HepG2 (cell line): ENCODE data around the gene RNF183. TPM values are rescaled to one million over a fixed set of nuclear protein-coding genes. Genes with fewer than 3 reads are reported as not detected.
"Not testable (repeated sequence)": the region's sequence is repeated elsewhere in the genome, so short reads cannot be mapped to it uniquely, and the experiment has no call there.

ENCODE experiments used
- ATAC-seq: fragments of 200-7000 bp; cut with Tn5 transposase; 3 replicates; pipeline ENCODE4 v1.9.1; 2020; ENCODE audit warnings: mild to moderate bottlenecking, moderate library complexity
- BruUV-seq: library from RNA; stranded (reverse); fragments of 400-500 nt; replicated peaks from 2 replicates; lab custom pipeline; 2021; lab: Mats Ljungman, UMichigan
- CTCF ChIA-PET: fragments of 300-600 bp; formaldehyde crosslinking; extraction: SDS; loops from one replicate; lab custom pipeline; 2021; ENCODE audit warnings: low total read pairs, inconsistent platforms, low intra/inter-chr PET ratio; lab: Yijun Ruan, JAX
- POLR2A ChIA-PET: fragments of 350-600 bp; sonication (Branson Sonifier 250); formaldehyde crosslinking; loops from one replicate; lab custom pipeline; 2020; ENCODE audit warnings: antibody characterized with exemption, inconsistent platforms; lab: Yijun Ruan, JAX
- DNase-seq: peaks from one replicate; pipeline ENCODE4 v3.0.0-alpha.2; 2015; ENCODE audit warnings: low spot score
- FAIRE-seq: peaks from 3 replicates; lab custom pipeline; 2011; peaks lifted over from hg19 to GRCh38; lab: Jason Lieb, UNC
- H2AFZ ChIP-seq: one replicate; pipeline ENCODE4 v1.6.1; 2011; ENCODE audit warnings: low read length, inconsistent platforms
- H3K27ac ChIP-seq: fragments of 300-600 bp; 3 replicates; pipeline ENCODE4 v1.8.0; 2011; ENCODE audit warnings: mixed run types, mild to moderate bottlenecking, mixed read lengths, low read length, inconsistent platforms; ENCODE audit not compliant: insufficient read depth; ENCODE audit errors: extremely low read length
- H3K27me3 ChIP-seq, 2 experiments: fragments of 200-600 bp in 1 of 2; 2 replicates in 1 of 2; 3 replicates in 1 of 2; pipeline versions ENCODE4 v1.6.0 to v1.8.0; 2011; ENCODE audit warnings: low read length in 2 of 2, mild to moderate bottlenecking in 2 of 2, moderate library complexity in 2 of 2, inconsistent platforms in 1 of 2; ENCODE audit not compliant: insufficient read depth in 2 of 2, control insufficient read depth in 1 of 2
- H3K36me3 ChIP-seq, 2 experiments: fragments of 200-600 bp in 1 of 2; replicated peaks in 1 of 2; 2 replicates in 1 of 2; 3 replicates in 1 of 2; pipeline versions ENCODE4 v1.5.1 to v1.8.0; 2011; ENCODE audit warnings: low read length in 2 of 2, inconsistent platforms in 1 of 2; ENCODE audit not compliant: insufficient read depth in 2 of 2, control insufficient read depth in 1 of 2
- H3K4me1 ChIP-seq: 2 replicates; pipeline ENCODE4 v1.5.1; 2012; ENCODE audit warnings: low read length, inconsistent platforms; ENCODE audit not compliant: insufficient read depth
- H3K4me2 ChIP-seq: 2 replicates; pipeline ENCODE4 v1.6.0; 2011; ENCODE audit warnings: low read depth, low read length, inconsistent platforms
- H3K4me3 ChIP-seq, 3 experiments: fragments of 200-600 bp in 1 of 3; sonication (generic), shearing (Covaris generic) in 1 of 3; replicated peaks in 1 of 3; 2 replicates each; pipeline ENCODE4 v1.5.1; 2011 to 2016; ENCODE audit warnings: low read length in 3 of 3, inconsistent platforms in 2 of 3, low read depth in 2 of 3, mild to moderate bottlenecking in 2 of 3, control low read depth in 1 of 3, mixed read lengths in 1 of 3; ENCODE audit not compliant: insufficient read depth in 1 of 3
- H3K79me2 ChIP-seq: one replicate; pipeline ENCODE4 v1.6.1; 2011; ENCODE audit warnings: low read length, inconsistent platforms; ENCODE audit not compliant: insufficient read depth
- H3K9ac ChIP-seq: 2 replicates; pipeline ENCODE4 v1.6.0; 2011; ENCODE audit warnings: mild to moderate bottlenecking, low read depth, low read length, inconsistent platforms; ENCODE audit not compliant: insufficient read depth
- H3K9me3 ChIP-seq: 2 replicates; pipeline ENCODE4 v1.5.1; 2012; ENCODE audit warnings: mild to moderate bottlenecking, low read length
- H4K20me1 ChIP-seq: 2 replicates; pipeline ENCODE4 v1.6.0; 2011; ENCODE audit warnings: inconsistent platforms, mild to moderate bottlenecking, low read length, moderate library complexity; ENCODE audit not compliant: insufficient read depth
- ATM ChIP-seq: fragments of 450-650 bp; IDR thresholded peaks from 2 replicates; pipeline ENCODE4 v1.7.1; 2017; ENCODE audit warnings: mild to moderate bottlenecking, borderline replicate concordance
- CEBPG ChIP-seq: IDR thresholded peaks from 2 replicates; pipeline ENCODE4 v1.6.1; 2016
- CENPX ChIP-seq: sonication (generic); formaldehyde crosslinking; IDR thresholded peaks from 2 replicates; pipeline ENCODE4 v1.9.0; 2021; ENCODE audit warnings: mild to moderate bottlenecking, missing genetic modification reagents, moderate library complexity
- CHCHD3 ChIP-seq: sonication (generic); formaldehyde crosslinking; IDR thresholded peaks from 2 replicates; pipeline ENCODE4 v1.8.0; 2022; ENCODE audit warnings: mild to moderate bottlenecking, missing genetic modification reagents, moderate library complexity
- MEIS1 ChIP-seq: sonication (generic); formaldehyde crosslinking; IDR thresholded peaks from 2 replicates; pipeline ENCODE4 v1.9.0; 2021; ENCODE audit warnings: mild to moderate bottlenecking, missing genetic modification reagents, moderate library complexity, borderline replicate concordance
- SMAD1 ChIP-seq: sonication (generic); formaldehyde crosslinking; IDR thresholded peaks from 2 replicates; pipeline ENCODE4 v1.4.0; 2020; ENCODE audit warnings: missing genetic modification reagents, low read depth, mild to moderate bottlenecking, borderline replicate concordance
- SRSF9 ChIP-seq: fragments of 200-400 bp; formaldehyde crosslinking; IDR thresholded peaks from 2 replicates; pipeline ENCODE4 v1.6.1; 2018; ENCODE audit warnings: borderline replicate concordance, mild to moderate bottlenecking, low read depth, low read length; ENCODE audit not compliant: insufficient read depth, poor library complexity, severe bottlenecking
- TCF7L2 ChIP-seq: IDR thresholded peaks from 2 replicates; pipeline ENCODE4 v1.6.1; 2011; ENCODE audit warnings: mild to moderate bottlenecking, low read depth, low read length, moderate library complexity
- TEAD3 ChIP-seq: optimal IDR thresholded peaks from 2 replicates; pipeline ENCODE3; 2016; ENCODE audit warnings: borderline replicate concordance
- ZMAT3 ChIP-seq: sonication (generic); formaldehyde crosslinking; conservative IDR thresholded peaks from 2 replicates; pipeline ENCODE4 v1.7.0; 2021; ENCODE audit warnings: missing genetic modification reagents
- ZNF282 ChIP-seq: fragments of 450-650 bp; IDR thresholded peaks from 2 replicates; pipeline ENCODE4 v1.6.1; 2018; ENCODE audit not compliant: partially characterized antibody
- ZNF501 ChIP-seq: sonication (generic); formaldehyde crosslinking; IDR thresholded peaks from 2 replicates; pipeline ENCODE4 v1.5.1; 2020; ENCODE audit warnings: mild to moderate bottlenecking, moderate library complexity, missing genetic modification reagents
- ZNF644 ChIP-seq: IDR thresholded peaks from 2 replicates; pipeline ENCODE4 v1.6.1; 2016; ENCODE audit warnings: low read depth
- ZNF776 ChIP-seq: sonication (generic); formaldehyde crosslinking; IDR thresholded peaks from 2 replicates; pipeline ENCODE4 v1.4.0; 2020; ENCODE audit warnings: mild to moderate bottlenecking, missing genetic modification reagents
- ZNF782 ChIP-seq: sonication (generic); formaldehyde crosslinking; IDR thresholded peaks from 2 replicates; pipeline ENCODE4 v1.4.0; 2020; ENCODE audit warnings: missing genetic modification reagents, mild to moderate bottlenecking, borderline replicate concordance
- ZUFSP ChIP-seq: sonication (generic); formaldehyde crosslinking; IDR thresholded peaks from 2 replicates; pipeline ENCODE4 v1.9.0; 2021; ENCODE audit warnings: missing genetic modification reagents, mild to moderate bottlenecking, borderline replicate concordance
- WGBS: methylation state at CpG from one replicate; pipeline ENCODE4 v1.1.6; 2017; ENCODE audit warnings: low lambda C conversion rate; 5-methylcytosine and 5-hydroxymethylcytosine counted together
- in situ Hi-C: cut with HindIII; loops from 2 replicates; pipeline ENCODE4 v1.10.0; 2017; ENCODE audit warnings: low pct_unique_long_range_greater_than_20kb; ENCODE audit not compliant: extremely low pct_ligation_motif_present
- intact Hi-C: fragments of 100-400 bp; cut with micrococcal nuclease; formaldehyde crosslinking; loops from one replicate; pipeline ENCODE4 v1.10.0; 2022; ENCODE audit not compliant: unreplicated experiment
- polyA plus RNA-seq, 8 experiments: library from polyadenylated mRNA; depleted of rRNA in 3 of 8; stranded (reverse) in 7 of 8; unstranded in 1 of 8; fragments of >200 nt; fragmentation: Illumina TruSeq in 4 of 8; extraction: Trizol in 4 of 8; gene quantifications; 2 replicates each; pipeline versions ENCODE4 v1.2.1 to v1.2.3, GENCODE V29; 2011 to 2016; ENCODE audit warnings: low read depth in 4 of 8, missing spikeins in 1 of 8, mixed read lengths in 1 of 8; ENCODE audit not compliant: insufficient read depth in 1 of 8
- total RNA-seq, 5 experiments: library from RNA; depleted of rRNA; stranded (reverse); fragments of >200 nt; fragmentation: Illumina TruSeq; extraction: Trizol; gene quantifications; 2 replicates each; pipeline ENCODE4 v1.2.3, GENCODE V29; 2016; ENCODE audit warnings: low read depth in 1 of 5

The RNF183 gene
- total and polyA plus RNA-seq, 2 of the 13 experiments (the other 11 are each of a cell fraction or from before 2014, with no cell fraction given), result 0.13 to 6.5 TPM

GRCh38 chr9:113296796-113297558, 6.2 kb downstream of the RNF183 start:
- Histone ChIP-seq H3K4me1 (peaks cover 9% of the 10 kb centered on the region; the same call in 1 of the 2 replicates), H3K36me3 (peaks cover 5 to 15% of the 10 kb centered on the region in 2 experiments; a peak in 4 of 5 replicates), H3K4me3 (no peak overlapping the region), H2AFZ (no peak overlapping the region), H3K27ac (no peak overlapping the region), H3K9me3 (no peaks in the 10 kb centered on the region), H3K4me2 (no peak overlapping the region), H3K9ac (no peak overlapping the region), H3K27me3 (no peaks in the 10 kb centered on the region), H3K79me2 (no peaks in the 10 kb centered on the region), H4K20me1 (no peaks in the 10 kb centered on the region)
- BruUV-seq, result no TSS peak
- no peak for DNase-seq
- intact Hi-C loops (no loop called here), in situ Hi-C loops (no loop called here)
- POLR2A ChIA-PET, result interaction anchor here (0.6 kb wide), 1 partner anchor 76 kb away, joined by 3 read pairs; the partner anchor contains the start of genes FKBP15 and SLC31A1
- ATAC-seq, result no peak
- WGBS, result 53% methylated on average over 9 of the region's 9 CpGs
- FAIRE-seq, result no peak
- CTCF ChIA-PET, result no interaction called here
- TF ChIP-seq ZMAT3, result no peak
- TF ChIP-seq ATM, result no peak
- no peak for TF ChIP-seq ZUFSP (CRISPR knock-in tag)
- no peak for TF ChIP-seq ZNF501 (CRISPR knock-in tag)
- no peak for TF ChIP-seq SRSF9
- TF ChIP-seq CHCHD3 (CRISPR knock-in tag), result no peak
- TF ChIP-seq MEIS1, result no peak
- no peak for TF ChIP-seq ZNF644
- TF ChIP-seq CENPX (CRISPR knock-in tag), result no peak
- TF ChIP-seq ZNF282, result no peak
- no peak for TF ChIP-seq TEAD3 (CRISPR knock-in tag)
- TF ChIP-seq SMAD1, result no peak
- no peak for TF ChIP-seq TCF7L2
- no peak for TF ChIP-seq CEBPG (CRISPR knock-in tag)
- no peak for TF ChIP-seq ZNF776
- TF ChIP-seq ZNF782 (CRISPR knock-in tag), result no peak

GRCh38 chr9:113296247-113296646, 6.9 kb downstream of the RNF183 start:
- H3K4me3 ChIP-seq, H3K79me2 ChIP-seq, BruUV-seq, H3K27me3 ChIP-seq, intact Hi-C loops, in situ Hi-C loops, H4K20me1 ChIP-seq, ATAC-seq, CTCF ChIA-PET, H3K9ac ChIP-seq, DNase-seq, H3K27ac ChIP-seq, H3K9me3 ChIP-seq, POLR2A ChIA-PET, H3K4me2 ChIP-seq, H3K4me1 ChIP-seq, H2AFZ ChIP-seq, FAIRE-seq: not testable (repeated sequence)
- H3K36me3 ChIP-seq, result peaks cover 9 to 22% of the 10 kb centered on the region in 2 experiments
- WGBS, result 94% methylated on average over 8 of the region's 8 CpGs
